ENCODE results near the gene HS2ST1. TPM values are rescaled to one million over a fixed set of nuclear protein-coding genes. Genes with fewer than 3 reads are reported as not detected.
"Not testable (repeated sequence)": the region's sequence is repeated elsewhere in the genome, so short reads cannot be mapped to it uniquely, and the experiment has no call there.

The HS2ST1 gene
- total and polyA plus RNA-seq, 4 donors = 5.4 to 11.8 (median 8.2) TPM

- Histone ChIP-seq H3K4me1 (ENCODE audit: control insufficient read depth in 4 of 4, insufficient read depth in 4 of 4, low read length in 3 of 4) (peaks cover 1 to 9% (median 6%) of the 10 kb centered on the region in 4 donors), H3K36me3 (ENCODE audit: control insufficient read depth in 4 of 4, insufficient read depth in 3 of 4, low read depth in 1 of 4, low read length in 3 of 4) (no peaks in the 10 kb centered on the region), H3K9me3 (ENCODE audit: control insufficient read depth in 4 of 4, low read length in 3 of 4) (no peaks in the 10 kb centered on the region), H3K27ac (ENCODE audit: low read depth in 1 of 2, low read length in 2 of 2) (no peak overlapping the region), H3K4me3 (ENCODE audit: low read depth in 1 of 3, low read length in 3 of 3) (no peak overlapping the region), H3K9ac (ENCODE audit: low read depth in 1 of 2, low read length in 2 of 2) (no peak overlapping the region), H3K27me3 (ENCODE audit: control insufficient read depth in 4 of 4, insufficient read depth in 4 of 4, low read length in 3 of 4) (no peaks in the 10 kb centered on the region)
- DNase-seq (ENCODE audit: low spot score) = no peak
- TF ChIP-seq GABPA (IDR thresholded peaks at IDR 0.05 in 1 of 2, conservative IDR thresholded peaks at IDR 0.05 in 1 of 2) (no peak), NR2F2 (IDR thresholded peaks at IDR 0.05) (no peak), FOXA1 (IDR thresholded peaks at IDR 0.05) (no peak)
These were observed 73.0 kb downstream of the HS2ST1 start for GRCh38 chr1:86987446-86987845.

DNA sequence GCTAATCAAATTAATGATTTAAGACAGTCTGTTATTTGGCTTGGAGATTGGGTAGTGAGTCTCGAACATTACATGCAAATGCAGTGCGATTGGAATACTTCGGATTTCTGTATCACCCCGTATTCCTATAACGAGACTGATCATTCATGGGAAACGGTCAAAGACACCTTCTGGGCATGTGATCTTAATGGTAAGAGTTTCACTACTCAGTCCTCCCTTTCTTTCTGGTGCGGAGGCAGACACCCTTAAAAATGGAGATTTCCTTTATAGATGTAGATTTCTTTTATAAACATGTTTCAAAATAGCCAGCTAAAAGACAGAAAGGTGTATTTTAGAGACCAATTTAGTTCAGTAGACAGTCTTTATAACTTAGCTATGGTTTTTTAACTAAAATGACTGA lies 74.4 kb downstream of the HS2ST1 start:
- no peak overlapping the region for H3K9ac ChIP-seq (ENCODE audit: low read depth in 1 of 2, low read length in 2 of 2)
- TF ChIP-seq FOXA1 (IDR thresholded peaks at IDR 0.05) = no peak
- peak in 1 of 2 donors; percentile 11 for TF ChIP-seq RXRA (IDR thresholded peaks at IDR 0.05)
- TF ChIP-seq SP1 (IDR thresholded peaks at IDR 0.05) = peak; percentile 41
- peaks cover 3 to 9% (median 6%) of the 10 kb centered on the region in 4 donors for H3K4me1 ChIP-seq (ENCODE audit: control insufficient read depth in 4 of 4, insufficient read depth in 4 of 4, low read length in 3 of 4)
- WGBS = 45% methylated on average over 7 of the region's 7 CpGs
- no peaks in the 10 kb centered on the region for H3K27me3 ChIP-seq (ENCODE audit: control insufficient read depth in 4 of 4, insufficient read depth in 4 of 4, low read length in 3 of 4)
- H3K36me3 ChIP-seq (ENCODE audit: control insufficient read depth in 4 of 4, insufficient read depth in 3 of 4, low read depth in 1 of 4, low read length in 3 of 4) = no peaks in the 10 kb centered on the region
- peak overlapping the region in 1 of 2 donors; percentile 24 for H3K27ac ChIP-seq (ENCODE audit: low read depth in 1 of 2, low read length in 2 of 2)
- no peak for DNase-seq (ENCODE audit: low spot score)
- H3K9me3 ChIP-seq (ENCODE audit: control insufficient read depth in 4 of 4, low read length in 3 of 4) = no peaks in the 10 kb centered on the region
- peak overlapping the region in 1 of 3 donors; percentile 28 for H3K4me3 ChIP-seq (ENCODE audit: low read depth in 1 of 3, low read length in 3 of 3)

DNA sequence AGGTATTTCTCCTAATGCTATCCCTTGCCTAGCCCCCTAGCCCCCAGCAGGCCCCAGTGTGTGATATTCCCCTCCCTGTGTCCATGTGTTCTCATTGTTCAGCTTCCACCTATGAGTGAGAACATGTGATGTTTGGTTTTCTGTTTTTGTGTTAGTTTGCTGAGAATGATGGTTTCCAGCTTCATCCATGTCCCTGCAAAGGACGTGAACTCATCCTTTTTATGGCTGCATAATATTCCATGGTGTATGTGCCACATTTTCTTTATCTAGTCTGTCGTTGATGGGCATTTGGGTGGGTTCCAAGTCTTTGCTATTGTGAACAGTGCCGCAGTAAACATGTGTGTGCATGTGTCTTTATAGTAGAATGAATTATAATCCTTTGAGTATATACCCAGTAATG lies 75.3 kb downstream of the HS2ST1 start:
- not testable (repeated sequence) for H3K4me1 ChIP-seq (ENCODE audit: control insufficient read depth in 4 of 4, insufficient read depth in 4 of 4, low read length in 3 of 4); H3K9me3 ChIP-seq (ENCODE audit: control insufficient read depth in 4 of 4, low read length in 3 of 4); DNase-seq (ENCODE audit: low spot score); H3K9ac ChIP-seq (ENCODE audit: low read depth in 1 of 2, low read length in 2 of 2); H3K27ac ChIP-seq (ENCODE audit: low read depth in 1 of 2, low read length in 2 of 2); H3K4me3 ChIP-seq (ENCODE audit: low read depth in 1 of 3, low read length in 3 of 3); H3K36me3 ChIP-seq (ENCODE audit: control insufficient read depth in 4 of 4, insufficient read depth in 3 of 4, low read depth in 1 of 4, low read length in 3 of 4); H3K27me3 ChIP-seq (ENCODE audit: control insufficient read depth in 4 of 4, insufficient read depth in 4 of 4, low read length in 3 of 4)
- WGBS = 45% methylated on average over 3 of the region's 3 CpGs

GRCh38 chr1:86990826-86991225 lies 76.4 kb downstream of the HS2ST1 start:
- no peak overlapping the region for H3K4me3 ChIP-seq (ENCODE audit: low read depth in 1 of 3, low read length in 3 of 3)
- H3K4me1 ChIP-seq (ENCODE audit: control insufficient read depth in 4 of 4, insufficient read depth in 4 of 4, low read length in 3 of 4) = peaks cover 3 to 9% (median 6%) of the 10 kb centered on the region in 4 donors
- WGBS = 80% methylated on average over 2 of the region's 2 CpGs
- H3K36me3 ChIP-seq (ENCODE audit: control insufficient read depth in 4 of 4, insufficient read depth in 3 of 4, low read depth in 1 of 4, low read length in 3 of 4) = no peaks in the 10 kb centered on the region
- no peak overlapping the region for H3K27ac ChIP-seq (ENCODE audit: low read depth in 1 of 2, low read length in 2 of 2)
- H3K27me3 ChIP-seq (ENCODE audit: control insufficient read depth in 4 of 4, insufficient read depth in 4 of 4, low read length in 3 of 4) = no peaks in the 10 kb centered on the region
- H3K9ac ChIP-seq (ENCODE audit: low read depth in 1 of 2, low read length in 2 of 2) = no peak overlapping the region
- DNase-seq (ENCODE audit: low spot score) = no peak
- TF ChIP-seq ATF3 (IDR thresholded peaks at IDR 0.05) (no peak), NR2F2 (IDR thresholded peaks at IDR 0.05) (no peak), HNF4G (IDR thresholded peaks at IDR 0.05) (no peak), YY1 (IDR thresholded peaks at IDR 0.05) (no peak), FOXA2 (IDR thresholded peaks at IDR 0.05) (no peak), TAF1 (conservative IDR thresholded peaks at IDR 0.05) (no peak), SP1 (IDR thresholded peaks at IDR 0.05) (no peak), MAX (IDR thresholded peaks at IDR 0.05) (no peak), GABPA (IDR thresholded peaks at IDR 0.05 in 1 of 2, conservative IDR thresholded peaks at IDR 0.05 in 1 of 2) (no peak), JUND (IDR thresholded peaks at IDR 0.05) (no peak)
- TF ChIP-seq, protein P1, sequence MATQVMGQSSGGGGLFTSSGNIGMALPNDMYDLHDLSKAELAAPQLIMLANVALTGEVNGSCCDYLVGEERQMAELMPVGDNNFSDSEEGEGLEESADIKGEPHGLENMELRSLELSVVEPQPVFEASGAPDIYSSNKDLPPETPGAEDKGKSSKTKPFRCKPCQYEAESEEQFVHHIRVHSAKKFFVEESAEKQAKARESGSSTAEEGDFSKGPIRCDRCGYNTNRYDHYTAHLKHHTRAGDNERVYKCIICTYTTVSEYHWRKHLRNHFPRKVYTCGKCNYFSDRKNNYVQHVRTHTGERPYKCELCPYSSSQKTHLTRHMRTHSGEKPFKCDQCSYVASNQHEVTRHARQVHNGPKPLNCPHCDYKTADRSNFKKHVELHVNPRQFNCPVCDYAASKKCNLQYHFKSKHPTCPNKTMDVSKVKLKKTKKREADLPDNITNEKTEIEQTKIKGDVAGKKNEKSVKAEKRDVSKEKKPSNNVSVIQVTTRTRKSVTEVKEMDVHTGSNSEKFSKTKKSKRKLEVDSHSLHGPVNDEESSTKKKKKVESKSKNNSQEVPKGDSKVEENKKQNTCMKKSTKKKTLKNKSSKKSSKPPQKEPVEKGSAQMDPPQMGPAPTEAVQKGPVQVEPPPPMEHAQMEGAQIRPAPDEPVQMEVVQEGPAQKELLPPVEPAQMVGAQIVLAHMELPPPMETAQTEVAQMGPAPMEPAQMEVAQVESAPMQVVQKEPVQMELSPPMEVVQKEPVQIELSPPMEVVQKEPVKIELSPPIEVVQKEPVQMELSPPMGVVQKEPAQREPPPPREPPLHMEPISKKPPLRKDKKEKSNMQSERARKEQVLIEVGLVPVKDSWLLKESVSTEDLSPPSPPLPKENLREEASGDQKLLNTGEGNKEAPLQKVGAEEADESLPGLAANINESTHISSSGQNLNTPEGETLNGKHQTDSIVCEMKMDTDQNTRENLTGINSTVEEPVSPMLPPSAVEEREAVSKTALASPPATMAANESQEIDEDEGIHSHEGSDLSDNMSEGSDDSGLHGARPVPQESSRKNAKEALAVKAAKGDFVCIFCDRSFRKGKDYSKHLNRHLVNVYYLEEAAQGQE (IDR thresholded peaks at IDR 0.05) = no peak
- TF ChIP-seq, protein P2, sequence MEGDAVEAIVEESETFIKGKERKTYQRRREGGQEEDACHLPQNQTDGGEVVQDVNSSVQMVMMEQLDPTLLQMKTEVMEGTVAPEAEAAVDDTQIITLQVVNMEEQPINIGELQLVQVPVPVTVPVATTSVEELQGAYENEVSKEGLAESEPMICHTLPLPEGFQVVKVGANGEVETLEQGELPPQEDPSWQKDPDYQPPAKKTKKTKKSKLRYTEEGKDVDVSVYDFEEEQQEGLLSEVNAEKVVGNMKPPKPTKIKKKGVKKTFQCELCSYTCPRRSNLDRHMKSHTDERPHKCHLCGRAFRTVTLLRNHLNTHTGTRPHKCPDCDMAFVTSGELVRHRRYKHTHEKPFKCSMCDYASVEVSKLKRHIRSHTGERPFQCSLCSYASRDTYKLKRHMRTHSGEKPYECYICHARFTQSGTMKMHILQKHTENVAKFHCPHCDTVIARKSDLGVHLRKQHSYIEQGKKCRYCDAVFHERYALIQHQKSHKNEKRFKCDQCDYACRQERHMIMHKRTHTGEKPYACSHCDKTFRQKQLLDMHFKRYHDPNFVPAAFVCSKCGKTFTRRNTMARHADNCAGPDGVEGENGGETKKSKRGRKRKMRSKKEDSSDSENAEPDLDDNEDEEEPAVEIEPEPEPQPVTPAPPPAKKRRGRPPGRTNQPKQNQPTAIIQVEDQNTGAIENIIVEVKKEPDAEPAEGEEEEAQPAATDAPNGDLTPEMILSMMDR (IDR thresholded peaks at IDR 0.05; ENCODE audit: low read depth, low read length, missing input control) = no peak
- no peaks in the 10 kb centered on the region for H3K9me3 ChIP-seq (ENCODE audit: control insufficient read depth in 4 of 4, low read length in 3 of 4)

All from liver (tissue), 9 donors.